Astrocyte of the spinal cord (primary cell): ENCODE measurements around the gene TRIM61.

Experiments used
- DNase-seq: peaks from one replicate; pipeline ENCODE4 v3.0.0; 2011; ENCODE audit warnings: low read depth, low spot score
- H3K4me3 ChIP-seq: 2 replicates; pipeline ENCODE4 v1.5.1; 2011; ENCODE audit warnings: low read depth, mild to moderate bottlenecking, low read length, moderate library complexity
- in situ Hi-C: cut with HindIII; loops from 2 replicates; pipeline ENCODE4 v1.10.0; 2017; ENCODE audit warnings: low sequenced_read_pairs
- TF ChIP-seq, protein P1 (sequence below): IDR thresholded peaks from 2 replicates; pipeline ENCODE4 v1.5.1; 2012; ENCODE audit warnings: low read depth, mild to moderate bottlenecking, low read length, inconsistent platforms

TRIM61 gene

DNA sequence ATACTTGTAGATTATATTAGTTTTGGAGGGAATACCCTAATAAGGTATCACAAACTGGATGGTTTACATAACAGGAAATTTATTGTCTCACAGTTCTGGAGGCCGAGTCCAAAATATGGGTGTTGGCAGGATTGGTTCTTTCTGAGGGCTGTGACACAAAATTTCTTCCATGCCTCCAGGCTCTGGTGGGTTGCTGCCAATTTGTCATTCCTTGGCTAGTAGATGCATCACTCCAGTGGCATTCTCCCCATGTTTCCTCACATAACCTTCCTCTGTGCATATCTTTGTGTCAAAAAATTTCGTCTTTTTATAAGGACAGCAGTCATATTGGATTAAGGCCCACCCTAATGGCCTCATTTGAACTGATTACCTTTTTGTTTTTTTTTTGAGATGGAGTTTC, 51.2 kb downstream of the TRIM61 start:
- in situ Hi-C loops = no loop called here
- H3K4me3 ChIP-seq = no peak overlapping the region
- TF ChIP-seq, protein P1, sequence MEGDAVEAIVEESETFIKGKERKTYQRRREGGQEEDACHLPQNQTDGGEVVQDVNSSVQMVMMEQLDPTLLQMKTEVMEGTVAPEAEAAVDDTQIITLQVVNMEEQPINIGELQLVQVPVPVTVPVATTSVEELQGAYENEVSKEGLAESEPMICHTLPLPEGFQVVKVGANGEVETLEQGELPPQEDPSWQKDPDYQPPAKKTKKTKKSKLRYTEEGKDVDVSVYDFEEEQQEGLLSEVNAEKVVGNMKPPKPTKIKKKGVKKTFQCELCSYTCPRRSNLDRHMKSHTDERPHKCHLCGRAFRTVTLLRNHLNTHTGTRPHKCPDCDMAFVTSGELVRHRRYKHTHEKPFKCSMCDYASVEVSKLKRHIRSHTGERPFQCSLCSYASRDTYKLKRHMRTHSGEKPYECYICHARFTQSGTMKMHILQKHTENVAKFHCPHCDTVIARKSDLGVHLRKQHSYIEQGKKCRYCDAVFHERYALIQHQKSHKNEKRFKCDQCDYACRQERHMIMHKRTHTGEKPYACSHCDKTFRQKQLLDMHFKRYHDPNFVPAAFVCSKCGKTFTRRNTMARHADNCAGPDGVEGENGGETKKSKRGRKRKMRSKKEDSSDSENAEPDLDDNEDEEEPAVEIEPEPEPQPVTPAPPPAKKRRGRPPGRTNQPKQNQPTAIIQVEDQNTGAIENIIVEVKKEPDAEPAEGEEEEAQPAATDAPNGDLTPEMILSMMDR = no peak
- no peak for DNase-seq

DNA sequence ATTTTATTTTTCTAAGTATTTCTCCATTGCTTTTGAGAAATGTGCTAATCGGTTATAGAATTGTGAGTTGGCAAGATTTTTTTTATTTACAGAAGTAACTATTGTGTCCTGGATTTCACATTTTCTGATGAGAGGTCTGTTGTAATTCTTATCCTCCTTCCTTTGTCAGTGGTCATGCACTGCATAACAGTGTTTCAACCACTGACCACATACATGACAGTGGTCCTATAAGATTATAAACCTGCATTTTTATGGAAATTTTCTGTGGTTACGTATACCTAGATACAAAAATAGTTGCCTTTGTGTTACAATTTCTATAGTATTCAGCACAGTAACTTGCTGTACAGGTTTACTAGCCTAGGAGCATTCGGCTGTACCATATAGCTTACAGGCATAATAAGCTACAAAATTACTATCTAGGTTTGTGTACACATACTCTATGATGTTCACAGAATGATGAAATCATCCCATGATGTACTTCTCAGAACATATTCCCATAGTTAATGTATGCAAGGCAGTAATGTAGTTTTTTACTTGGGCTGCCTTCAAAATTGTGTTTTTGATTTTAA, 52.7 kb downstream of the TRIM61 start:
- no peak overlapping the region for H3K4me3 ChIP-seq
- in situ Hi-C loops = no loop called here
- TF ChIP-seq, protein P1 = no peak
- no peak for DNase-seq

DNA sequence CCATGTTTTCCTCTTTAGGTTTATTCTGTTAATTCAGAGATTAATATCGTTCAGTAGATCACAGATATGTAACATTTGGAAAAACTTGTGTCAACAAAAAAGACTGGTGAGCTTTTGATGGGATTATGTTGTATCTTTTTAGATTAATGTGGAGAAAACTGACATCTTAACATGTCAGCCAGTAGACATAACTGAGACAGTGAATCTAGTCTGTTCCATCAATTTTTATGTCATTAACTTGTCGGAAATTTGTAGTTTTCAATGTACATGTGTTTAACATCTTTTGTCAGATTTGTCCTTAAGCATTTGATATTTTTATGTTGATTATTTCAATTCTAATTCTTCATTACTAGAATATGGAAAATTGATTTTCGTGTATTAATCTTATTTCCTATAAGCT, 58.5 kb downstream of the TRIM61 start:
- TF ChIP-seq, protein P1 = no peak
- H3K4me3 ChIP-seq = no peak overlapping the region
- in situ Hi-C loops = no loop called here
- DNase-seq = no peak
